HepG2 (cell line): ENCODE results near the gene UBB. TPM values are rescaled to one million over a fixed set of nuclear protein-coding genes. Genes with fewer than 3 reads are reported as not detected.

Experiments used
- BRF2 ChIP-seq: sonication (generic); formaldehyde crosslinking; IDR thresholded peaks from 2 replicates; pipeline ENCODE4 v1.8.1; 2022; ENCODE audit warnings: mild to moderate bottlenecking, missing genetic modification reagents
- CBX1 ChIP-seq: IDR thresholded peaks from one replicate; pipeline ENCODE4 v1.6.1; 2016; ENCODE audit warnings: antibody characterized with exemption, low read depth
- FOSL1 ChIP-seq: sonication (generic); formaldehyde crosslinking; IDR thresholded peaks from 2 replicates; pipeline ENCODE4 v1.9.0; 2021; ENCODE audit warnings: missing genetic modification reagents, borderline replicate concordance
- HIVEP1 ChIP-seq: sonication (generic); formaldehyde crosslinking; IDR thresholded peaks from 2 replicates; pipeline ENCODE4 v1.4.0; 2020; ENCODE audit warnings: mild to moderate bottlenecking, missing genetic modification reagents
- HMGXB4 ChIP-seq, 2 experiments: sonication (generic) in 1 of 2; formaldehyde crosslinking in 1 of 2; IDR thresholded peaks; 2 replicates each; pipeline versions ENCODE4 v1.4.0 to v1.6.1; 2018 to 2020; ENCODE audit warnings: missing genetic modification reagents in 2 of 2, borderline replicate concordance in 1 of 2, low read depth in 1 of 2, mild to moderate bottlenecking in 1 of 2, missing biosample characterization in 1 of 2
- ISX ChIP-seq: sonication (generic); formaldehyde crosslinking; conservative IDR thresholded peaks from 2 replicates; pipeline ENCODE4 v1.5.0; 2020; ENCODE audit warnings: missing genetic modification reagents
- NAIF1 ChIP-seq: sonication (generic); formaldehyde crosslinking; IDR thresholded peaks from 2 replicates; pipeline ENCODE4 v1.5.0; 2020; ENCODE audit warnings: mild to moderate bottlenecking, missing genetic modification reagents, borderline replicate concordance
- PHF8 ChIP-seq: sonication (generic); formaldehyde crosslinking; IDR thresholded peaks from 2 replicates; pipeline ENCODE4 v1.5.0; 2020; ENCODE audit warnings: missing genetic modification reagents
- SMYD3 ChIP-seq: sonication (generic); formaldehyde crosslinking; IDR thresholded peaks from 2 replicates; pipeline ENCODE4 v1.8.1; 2023; ENCODE audit warnings: mild to moderate bottlenecking, missing genetic modification reagents
- SUZ12 ChIP-seq: fragments of 150-350 bp; IDR thresholded peaks from 2 replicates; pipeline ENCODE4 v1.6.1; 2014; ENCODE audit warnings: low read depth, low read length
- TEF ChIP-seq: sonication (generic); formaldehyde crosslinking; IDR thresholded peaks from 2 replicates; pipeline ENCODE4 v1.5.0; 2020; ENCODE audit warnings: missing genetic modification reagents
- ZFP36 ChIP-seq: fragments of 150-350 bp; IDR thresholded peaks from 2 replicates; pipeline ENCODE4 v1.6.1; 2018; ENCODE audit warnings: borderline replicate concordance, low read length, low read depth; ENCODE audit not compliant: partially characterized antibody
- ZNF652 ChIP-seq: IDR thresholded peaks from 2 replicates; pipeline ENCODE4 v1.6.1; 2016; ENCODE audit warnings: low read depth, borderline replicate concordance
- ZNF660 ChIP-seq: sonication (generic); formaldehyde crosslinking; IDR thresholded peaks from 2 replicates; pipeline ENCODE4 v1.5.1; 2020; ENCODE audit warnings: mild to moderate bottlenecking, low read depth, missing genetic modification reagents, borderline replicate concordance
- ZNF776 ChIP-seq: sonication (generic); formaldehyde crosslinking; IDR thresholded peaks from 2 replicates; pipeline ENCODE4 v1.4.0; 2020; ENCODE audit warnings: mild to moderate bottlenecking, missing genetic modification reagents
- ZNF784 ChIP-seq: sonication (generic); formaldehyde crosslinking; IDR thresholded peaks from 2 replicates; pipeline ENCODE4 v1.5.1; 2020; ENCODE audit warnings: missing genetic modification reagents, mild to moderate bottlenecking, borderline replicate concordance
- ZNF839 ChIP-seq: sonication (generic); formaldehyde crosslinking; IDR thresholded peaks from 2 replicates; pipeline ENCODE4 v1.4.0; 2020; ENCODE audit warnings: missing genetic modification reagents, mild to moderate bottlenecking, borderline replicate concordance
- polyA plus RNA-seq, 8 experiments: library from polyadenylated mRNA; depleted of rRNA in 3 of 8; stranded (reverse) in 7 of 8; unstranded in 1 of 8; fragments of >200 nt; fragmentation: Illumina TruSeq in 4 of 8; extraction: Trizol in 4 of 8; gene quantifications; 2 replicates each; pipeline versions ENCODE4 v1.2.1 to v1.2.3, GENCODE V29; 2011 to 2016; ENCODE audit warnings: low read depth in 4 of 8, missing spikeins in 1 of 8, mixed read lengths in 1 of 8; ENCODE audit not compliant: insufficient read depth in 1 of 8
- total RNA-seq, 5 experiments: library from RNA; depleted of rRNA; stranded (reverse); fragments of >200 nt; fragmentation: Illumina TruSeq; extraction: Trizol; gene quantifications; 2 replicates each; pipeline ENCODE4 v1.2.3, GENCODE V29; 2016; ENCODE audit warnings: low read depth in 1 of 5
- TF ChIP-seq, protein P1 (sequence below): sonication (generic); formaldehyde crosslinking; conservative IDR thresholded peaks from 2 replicates; pipeline ENCODE4 v1.5.0; 2020; ENCODE audit warnings: missing genetic modification reagents
- TF ChIP-seq, protein P2 (sequence below): sonication (generic); formaldehyde crosslinking; IDR thresholded peaks from 2 replicates; pipeline ENCODE4 v1.8.0; 2022; ENCODE audit warnings: missing genetic modification reagents, low read depth, mild to moderate bottlenecking, borderline replicate concordance

Gene UBB
- total and polyA plus RNA-seq, 2 of the 13 experiments (the other 11 are each of a cell fraction or from before 2014, with no cell fraction given): 1,130 to 2,066 TPM

DNA sequence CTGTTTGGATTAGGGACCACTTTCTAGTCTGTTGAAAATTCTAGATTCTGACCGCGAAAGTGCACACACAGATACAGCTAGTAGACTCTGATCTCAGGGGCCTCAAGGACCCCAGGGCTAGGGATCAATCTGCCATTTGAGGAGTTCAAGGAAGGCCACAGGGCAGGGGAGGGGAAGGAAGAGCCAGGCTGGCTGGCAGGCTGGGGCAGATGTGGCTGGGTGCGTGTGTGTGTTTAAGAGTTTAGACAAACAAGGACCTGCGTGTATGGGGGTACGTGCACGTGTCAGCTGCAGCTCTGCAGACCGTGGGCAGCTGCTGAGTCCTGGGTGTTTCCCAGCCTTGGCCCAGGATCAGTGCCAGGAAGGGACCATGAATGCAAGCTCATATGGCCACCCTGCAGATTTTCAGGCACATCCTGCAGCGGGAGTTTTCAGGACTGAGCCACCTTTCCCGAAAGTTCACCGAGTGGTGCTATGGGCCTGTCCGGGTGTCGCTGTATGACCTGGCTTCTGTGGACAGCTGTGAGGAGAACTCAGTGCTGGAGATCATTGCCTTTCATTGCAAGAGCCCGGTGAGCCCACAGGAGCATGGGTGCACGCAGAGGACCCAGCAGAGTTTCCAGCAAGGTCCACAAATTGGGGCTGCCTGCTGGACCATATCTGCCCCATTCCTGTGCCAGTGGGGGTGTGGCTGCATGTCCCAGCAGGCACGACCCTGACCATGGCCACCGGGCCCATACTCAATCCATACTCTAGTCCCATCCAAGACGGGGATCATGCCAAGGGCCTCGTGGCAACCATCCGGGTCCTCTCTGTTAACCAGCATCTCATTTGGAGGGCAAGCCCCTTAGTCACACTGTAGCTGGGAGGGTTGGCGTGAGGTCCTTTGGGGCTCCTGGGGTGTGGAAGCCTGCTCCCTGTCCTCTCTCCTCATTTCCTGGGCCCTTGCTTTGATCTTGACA is 45.1 kb downstream of the UBB start (continued):
- TF ChIP-seq CBX1: no peak
- no peak; the same call in 1 of the 2 replicates for TF ChIP-seq FOSL1
- no peak for TF ChIP-seq NAIF1 (CRISPR knock-in tag)
- TF ChIP-seq BRF2: no peak
- TF ChIP-seq ZNF839 (CRISPR knock-in tag): no peak
- TF ChIP-seq ZNF660 (CRISPR knock-in tag): no peak
- TF ChIP-seq ZFP36: no peak
- TF ChIP-seq TEF (CRISPR knock-in tag): no peak
- no peak for TF ChIP-seq ISX
- TF ChIP-seq, protein P1, sequence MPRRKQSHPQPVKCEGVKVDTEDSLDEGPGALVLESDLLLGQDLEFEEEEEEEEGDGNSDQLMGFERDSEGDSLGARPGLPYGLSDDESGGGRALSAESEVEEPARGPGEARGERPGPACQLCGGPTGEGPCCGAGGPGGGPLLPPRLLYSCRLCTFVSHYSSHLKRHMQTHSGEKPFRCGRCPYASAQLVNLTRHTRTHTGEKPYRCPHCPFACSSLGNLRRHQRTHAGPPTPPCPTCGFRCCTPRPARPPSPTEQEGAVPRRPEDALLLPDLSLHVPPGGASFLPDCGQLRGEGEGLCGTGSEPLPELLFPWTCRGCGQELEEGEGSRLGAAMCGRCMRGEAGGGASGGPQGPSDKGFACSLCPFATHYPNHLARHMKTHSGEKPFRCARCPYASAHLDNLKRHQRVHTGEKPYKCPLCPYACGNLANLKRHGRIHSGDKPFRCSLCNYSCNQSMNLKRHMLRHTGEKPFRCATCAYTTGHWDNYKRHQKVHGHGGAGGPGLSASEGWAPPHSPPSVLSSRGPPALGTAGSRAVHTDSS (CRISPR knock-in tag): no peak
- no peak for TF ChIP-seq HMGXB4 (CRISPR knock-in tag; IDR thresholded peaks at IDR 0.05; ENCODE audit: borderline replicate concordance in 1 of 2, low read depth in 1 of 2)
- TF ChIP-seq, protein P2, sequence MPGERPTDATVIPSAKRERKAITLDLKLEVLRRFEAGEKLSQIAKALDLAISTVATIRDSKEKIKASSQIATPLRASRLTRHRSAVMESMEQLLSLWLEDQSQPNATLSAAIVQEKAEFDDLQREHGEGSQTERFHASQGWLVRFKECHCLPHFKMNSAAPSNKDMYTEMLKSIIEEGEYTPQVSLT (CRISPR knock-in tag): no peak
- TF ChIP-seq HIVEP1 (CRISPR knock-in tag): no peak
- TF ChIP-seq ZNF652 (CRISPR knock-in tag): no peak
- TF ChIP-seq SMYD3 (CRISPR knock-in tag): no peak
- TF ChIP-seq ZNF776 (CRISPR knock-in tag): no peak
- no peak for TF ChIP-seq PHF8
- no peak for TF ChIP-seq ZNF784 (CRISPR knock-in tag)
- no peak for TF ChIP-seq SUZ12
